Gastroesophageal sphincter (tissue), 4 donors: ENCODE results near the gene TMX4. TPM values are rescaled to one million over a fixed set of nuclear protein-coding genes. Genes with fewer than 3 reads are reported as not detected.

ENCODE experiments used
- ATAC-seq: fragments of 150-250 bp; one replicate; pipeline ENCODE4 v1.9.1; 2016; ENCODE audit warnings: mild to moderate bottlenecking, moderate library complexity
- H3K27ac ChIP-seq, 4 donors: fragments of 200-600 bp; sonication (generic) in 3 of 4; 1 replicate in 3 of 4; 2 replicates in 1 of 4; pipeline ENCODE4 v1.5.1; 2016 to 2019
- H3K27me3 ChIP-seq: fragments of 200-600 bp; sonication (generic); one replicate; pipeline ENCODE4 v1.5.1; 2019
- H3K36me3 ChIP-seq, 2 donors: fragments of 200-600 bp; sonication (generic); one replicate each; pipeline ENCODE4 v1.5.1; 2019; ENCODE audit warnings: control low read depth in 1 of 2
- H3K4me1 ChIP-seq, 3 donors: fragments of 200-600 bp; sonication (generic); 1 replicate in 2 of 3; 2 replicates in 1 of 3; pipeline ENCODE4 v1.5.1; 2016 to 2019; ENCODE audit warnings: control low read depth in 2 of 3
- H3K4me3 ChIP-seq, 2 donors: fragments of 200-600 bp; sonication (generic); one replicate each; pipeline ENCODE4 v1.5.1; 2019; ENCODE audit warnings: mild to moderate bottlenecking in 1 of 2, moderate library complexity in 1 of 2
- H3K9me3 ChIP-seq, 3 donors: fragments of 200-600 bp; sonication (generic); one replicate each; pipeline ENCODE4 v1.5.1; 2017 to 2019; ENCODE audit warnings: control low read depth in 2 of 3
- EP300 ChIP-seq: sonication (generic); formaldehyde crosslinking; IDR thresholded peaks from one replicate; pipeline ENCODE4 v1.6.1; 2017; ENCODE audit warnings: antibody characterized with exemption, mild to moderate bottlenecking
- POLR2A ChIP-seq, 2 donors: fragments of 450-650 bp; IDR thresholded peaks; one replicate each; pipeline ENCODE4 v1.6.1; 2017; ENCODE audit warnings: antibody characterized with exemption in 2 of 2, mild to moderate bottlenecking in 2 of 2, moderate library complexity in 1 of 2
- POLR2AphosphoS5 ChIP-seq: sonication (generic); formaldehyde crosslinking; IDR thresholded peaks from one replicate; pipeline ENCODE4 v1.6.1; 2017; ENCODE audit warnings: antibody characterized with exemption
- WGBS, 2 donors: methylation state at CpG; one replicate each; pipeline ENCODE4 v1.1.5; 2018; ENCODE audit warnings: low coverage in 1 of 2; 5-methylcytosine and 5-hydroxymethylcytosine counted together
- total RNA-seq, 4 donors: library from RNA; depleted of rRNA; stranded (reverse); fragments of >200 nt; gene quantifications; one replicate each; pipeline ENCODE4 v1.1.0, GENCODE V29; 2016
- TF ChIP-seq, protein P1 (sequence below), 4 experiments: fragments of 200-600 bp in 2 of 4; fragments of 450-650 bp in 2 of 4; sonication (generic) in 1 of 4; IDR thresholded peaks; one replicate each; pipeline ENCODE4 v1.5.1; 2017 to 2019; ENCODE audit warnings: antibody characterized with exemption in 4 of 4, mild to moderate bottlenecking in 2 of 4, moderate library complexity in 2 of 4

Gene TMX4
- total RNA-seq, 4 donors from 2014 or later: 44.7 to 76.1 (median 61.2) TPM

DNA sequence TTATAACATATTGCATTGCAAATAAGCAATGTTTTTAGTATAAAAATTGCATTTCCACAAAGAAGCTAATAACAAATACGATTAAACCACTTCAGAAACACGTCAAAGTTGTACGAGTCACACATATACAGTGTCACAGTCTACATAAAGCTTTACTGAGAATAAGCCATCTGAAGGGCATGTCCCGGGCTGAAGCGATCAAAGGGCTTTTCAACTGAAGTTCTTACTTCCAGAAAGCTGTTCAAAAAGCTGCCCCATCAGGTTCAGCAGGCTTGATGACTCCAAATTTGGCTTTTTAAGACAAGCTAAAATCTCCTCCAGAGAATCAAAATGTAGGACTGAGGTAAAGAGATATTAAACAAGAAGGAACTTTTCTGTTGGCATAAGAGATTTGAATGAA, 41.9 kb downstream of the TMX4 start:
- peaks cover 0 to 51% of the 10 kb centered on the region in 2 donors for H3K36me3 ChIP-seq
- H3K27me3 ChIP-seq: no peaks in the 10 kb centered on the region
- ATAC-seq: no peak
- H3K27ac ChIP-seq: no peak overlapping the region
- no peak for TF ChIP-seq POLR2A (IDR thresholded peaks at IDR 0.05)
- TF ChIP-seq EP300: no peak
- no peak for TF ChIP-seq POLR2AphosphoS5
- TF ChIP-seq, protein P1, sequence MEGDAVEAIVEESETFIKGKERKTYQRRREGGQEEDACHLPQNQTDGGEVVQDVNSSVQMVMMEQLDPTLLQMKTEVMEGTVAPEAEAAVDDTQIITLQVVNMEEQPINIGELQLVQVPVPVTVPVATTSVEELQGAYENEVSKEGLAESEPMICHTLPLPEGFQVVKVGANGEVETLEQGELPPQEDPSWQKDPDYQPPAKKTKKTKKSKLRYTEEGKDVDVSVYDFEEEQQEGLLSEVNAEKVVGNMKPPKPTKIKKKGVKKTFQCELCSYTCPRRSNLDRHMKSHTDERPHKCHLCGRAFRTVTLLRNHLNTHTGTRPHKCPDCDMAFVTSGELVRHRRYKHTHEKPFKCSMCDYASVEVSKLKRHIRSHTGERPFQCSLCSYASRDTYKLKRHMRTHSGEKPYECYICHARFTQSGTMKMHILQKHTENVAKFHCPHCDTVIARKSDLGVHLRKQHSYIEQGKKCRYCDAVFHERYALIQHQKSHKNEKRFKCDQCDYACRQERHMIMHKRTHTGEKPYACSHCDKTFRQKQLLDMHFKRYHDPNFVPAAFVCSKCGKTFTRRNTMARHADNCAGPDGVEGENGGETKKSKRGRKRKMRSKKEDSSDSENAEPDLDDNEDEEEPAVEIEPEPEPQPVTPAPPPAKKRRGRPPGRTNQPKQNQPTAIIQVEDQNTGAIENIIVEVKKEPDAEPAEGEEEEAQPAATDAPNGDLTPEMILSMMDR (IDR thresholded peaks at IDR 0.05): no peak
- no peak overlapping the region for H3K4me3 ChIP-seq
- no peaks in the 10 kb centered on the region for H3K9me3 ChIP-seq
- 87 to 89% methylated on average over 5 of the region's 5 CpGs for WGBS, 2 donors
- H3K4me1 ChIP-seq: peaks cover 0 to 3% (median 0%) of the 10 kb centered on the region in 3 donors

DNA sequence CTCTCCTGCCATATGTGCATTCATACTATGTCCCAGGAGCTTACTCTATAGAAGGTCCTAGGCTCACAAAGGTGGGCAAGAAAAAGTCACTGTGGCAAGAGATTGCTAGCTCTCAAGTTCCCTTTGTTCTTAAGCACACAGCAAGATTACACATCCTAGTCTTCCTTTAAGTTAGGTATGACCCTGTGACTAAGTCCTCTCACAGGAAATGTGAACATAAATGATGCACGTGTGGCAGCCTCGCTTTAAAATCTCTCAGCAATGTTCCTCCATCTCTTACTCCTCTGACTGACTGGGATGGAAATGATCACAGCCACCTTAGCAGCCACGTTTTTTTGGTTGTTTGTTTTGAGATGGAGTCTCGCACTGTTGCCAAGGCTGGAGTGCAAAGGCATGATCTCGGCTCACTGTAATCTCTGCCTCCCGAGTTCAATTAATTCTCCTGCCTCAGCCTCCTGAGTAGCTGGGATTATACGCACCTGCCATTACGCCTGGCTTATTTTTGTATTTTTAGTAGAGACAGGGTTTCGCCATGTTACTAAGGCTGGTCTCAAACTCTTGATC, 43.6 kb downstream of the TMX4 start:
- TF ChIP-seq EP300 (no peak), POLR2AphosphoS5 (no peak), POLR2A (IDR thresholded peaks at IDR 0.05) (no peak)
- TF ChIP-seq, protein P1 (IDR thresholded peaks at IDR 0.05): no peak
- H3K36me3 ChIP-seq: peaks cover 0 to 33% of the 10 kb centered on the region in 2 donors
- H3K27ac ChIP-seq: no peak overlapping the region
- H3K9me3 ChIP-seq: no peaks in the 10 kb centered on the region
- no peak overlapping the region for H3K4me3 ChIP-seq
- peaks cover 0 to 3% (median 0%) of the 10 kb centered on the region in 3 donors for H3K4me1 ChIP-seq
- ATAC-seq: no peak
- H3K27me3 ChIP-seq: no peaks in the 10 kb centered on the region
- 48 to 66% methylated on average over 9 of the region's 9 CpGs for WGBS, 2 donors

DNA sequence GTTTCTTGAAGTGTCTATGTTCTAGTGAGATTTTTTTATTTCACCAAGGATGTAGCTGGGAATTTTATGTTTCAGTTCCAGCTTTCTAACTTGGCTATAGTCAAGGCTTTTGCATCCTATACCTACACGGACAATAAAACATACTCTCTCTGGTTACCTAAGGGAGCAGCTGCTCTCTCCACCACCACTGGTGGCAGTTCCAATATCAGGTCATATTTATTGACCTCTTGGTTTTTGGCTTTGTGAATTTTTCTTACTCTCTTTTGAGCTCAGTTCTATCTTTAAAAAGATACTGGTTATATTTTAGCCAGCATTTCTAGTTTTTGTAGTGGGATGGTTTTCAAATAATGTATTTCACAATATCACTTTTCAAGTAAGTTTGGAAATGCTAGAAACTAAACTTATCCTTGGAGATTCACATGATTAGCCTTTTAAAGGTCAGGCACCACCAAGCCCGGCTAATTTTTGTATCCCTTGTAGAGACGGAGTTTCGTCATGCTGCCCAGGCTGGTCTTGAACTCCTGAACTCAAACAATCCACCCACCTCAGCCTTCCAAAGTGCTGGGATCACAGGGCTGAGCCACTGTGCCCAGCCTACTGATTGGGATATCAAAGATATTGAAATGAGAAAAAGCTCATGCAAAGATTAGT, 44.7 kb downstream of the TMX4 start:
- Histone ChIP-seq H3K27ac (no peak overlapping the region), H3K9me3 (no peaks in the 10 kb centered on the region), H3K36me3 (peaks cover 0 to 25% of the 10 kb centered on the region in 2 donors), H3K27me3 (no peaks in the 10 kb centered on the region), H3K4me1 (no peaks in the 10 kb centered on the region), H3K4me3 (no peak overlapping the region)
- WGBS, 2 donors: 87 to 95% methylated on average over 4 of the region's 4 CpGs
- TF ChIP-seq EP300: no peak
- no peak for TF ChIP-seq POLR2A (IDR thresholded peaks at IDR 0.05)
- no peak for TF ChIP-seq POLR2AphosphoS5
- TF ChIP-seq, protein P1 (IDR thresholded peaks at IDR 0.05): no peak
- ATAC-seq: no peak

DNA sequence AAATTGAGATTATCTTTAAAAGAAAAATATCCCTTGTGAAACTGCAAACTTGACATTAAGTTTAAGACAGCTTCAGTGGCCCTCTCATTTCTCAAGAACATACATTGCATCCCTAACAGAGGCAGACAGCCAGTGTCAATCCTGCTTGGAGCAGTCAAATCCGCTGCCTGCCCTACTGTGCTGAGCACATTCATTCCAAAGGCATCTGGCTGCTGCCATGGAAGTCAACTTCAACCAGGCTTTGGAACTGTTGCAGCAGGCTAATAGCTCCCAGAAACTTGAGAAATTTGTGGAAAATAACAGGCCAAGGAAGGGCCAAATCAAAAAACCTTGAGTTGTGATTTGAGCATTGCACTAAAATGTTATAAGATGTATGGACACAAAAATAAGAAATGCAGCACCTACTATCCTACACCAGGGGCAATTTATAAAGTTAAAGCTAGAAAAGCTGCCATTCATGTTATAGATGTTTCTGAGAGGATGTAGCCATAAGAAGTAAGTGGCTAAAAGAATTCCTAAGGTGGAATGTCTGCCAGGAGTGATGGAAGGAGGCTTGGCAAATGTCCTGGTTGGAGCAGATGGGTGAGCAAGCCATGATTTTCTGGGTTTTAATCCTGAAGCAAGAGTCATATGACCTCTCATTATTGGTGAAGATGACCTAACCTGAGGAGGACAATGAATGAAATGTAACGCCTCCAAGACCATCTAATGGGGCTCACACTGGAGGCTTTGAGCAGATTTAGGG, 47.9 kb downstream of the TMX4 start:
- peaks cover 0 to under 1% of the 10 kb centered on the region in 2 donors for H3K36me3 ChIP-seq
- H3K9me3 ChIP-seq: no peaks in the 10 kb centered on the region
- H3K27me3 ChIP-seq: peaks cover 4% of the 10 kb centered on the region
- ATAC-seq: no peak
- no peak for TF ChIP-seq POLR2AphosphoS5
- no peak for TF ChIP-seq POLR2A (IDR thresholded peaks at IDR 0.05)
- TF ChIP-seq, protein P1 (IDR thresholded peaks at IDR 0.05): no peak
- TF ChIP-seq EP300: no peak
- H3K4me1 ChIP-seq: peaks cover 0 to 6% (median 0%) of the 10 kb centered on the region in 3 donors
- H3K4me3 ChIP-seq: no peak overlapping the region
- WGBS, 2 donors: 88 to 100% methylated on average over 1 to 2 of the region's 2 CpGs
- H3K27ac ChIP-seq: no peak overlapping the region
